Fibroblast of villous mesenchyme (primary cell): ENCODE results near the gene PDILT. TPM values are rescaled to one million over a fixed set of nuclear protein-coding genes. Genes with fewer than 3 reads are reported as not detected.
"Not testable (repeated sequence)": the region's sequence is repeated elsewhere in the genome, so short reads cannot be mapped to it uniquely, and the experiment has no call there.

Experiments used
- DNase-seq: peaks from one replicate; pipeline ENCODE4 v3.0.0-alpha.2; 2010; ENCODE audit warnings: low read depth
- H3K4me3 ChIP-seq: 2 replicates; pipeline ENCODE4 v1.5.1; 2011; ENCODE audit warnings: low read depth, mild to moderate bottlenecking, low read length
- CTCF ChIP-seq: IDR thresholded peaks from 2 replicates; pipeline ENCODE4 v1.5.1; 2012; ENCODE audit warnings: low read depth, mild to moderate bottlenecking, low read length; ENCODE audit not compliant: insufficient read depth
- total RNA-seq: library from RNA; depleted of rRNA; stranded (reverse); fragments of >200 nt; gene quantifications from 2 replicates; pipeline ENCODE4 v1.2.3, GENCODE V29; 2012

PDILT gene
- total RNA-seq, 1 donor, result not detected

- DNase-seq, result no peak
- TF ChIP-seq CTCF, result no peak
- no peak overlapping the region for H3K4me3 ChIP-seq
These were observed 78.2 kb downstream of the PDILT start for GRCh38 chr16:20326321-20326720.

- no peak for TF ChIP-seq CTCF
- no peak for DNase-seq
- no peak overlapping the region for H3K4me3 ChIP-seq
These were observed 79.5 kb downstream of the PDILT start for GRCh38 chr16:20325005-20325404.

GRCh38 chr16:20323591-20324117 lies 80.9 kb downstream of the PDILT start:
- no peak for TF ChIP-seq CTCF
- H3K4me3 ChIP-seq, result no peak overlapping the region
- DNase-seq, result no peak

GRCh38 chr16:20322696-20323095 lies 81.8 kb downstream of the PDILT start:
- DNase-seq, result no peak
- TF ChIP-seq CTCF, result no peak
- no peak overlapping the region for H3K4me3 ChIP-seq

- no peak overlapping the region for H3K4me3 ChIP-seq
- TF ChIP-seq CTCF, result no peak
- DNase-seq, result no peak
These were observed 82.9 kb downstream of the PDILT start for GRCh38 chr16:20321671-20322070.

- not testable (repeated sequence) for H3K4me3 ChIP-seq, DNase-seq
These were observed 83.5 kb downstream of the PDILT start for GRCh38 chr16:20321051-20321450.

- no peak overlapping the region for H3K4me3 ChIP-seq
- DNase-seq, result no peak
- TF ChIP-seq CTCF, result no peak
These were observed 83.9 kb downstream of the PDILT start for GRCh38 chr16:20320592-20320991.
